K562 (cell line): ENCODE data around the gene OR2V1. TPM values are rescaled to one million over a fixed set of nuclear protein-coding genes. Genes with fewer than 3 reads are reported as not detected.

ENCODE experiments used
- BHLHE40 ChIP-seq: IDR thresholded peaks from 2 replicates; pipeline ENCODE4 v1.6.1; 2011; ENCODE audit warnings: low read length, improper control_type of control experiment
- DIDO1 ChIP-seq: fragments of 450-650 bp; IDR thresholded peaks from 2 replicates; pipeline ENCODE4 v1.6.1; 2016; ENCODE audit warnings: low read depth, missing biosample characterization, missing genetic modification characterization
- GTF2F1 ChIP-seq: IDR thresholded peaks from 2 replicates; pipeline ENCODE4 v1.6.1; 2011; ENCODE audit warnings: low read depth, low read length, improper control_type of control experiment
- HMG20A ChIP-seq: fragments of 450-650 bp; formaldehyde crosslinking; conservative IDR thresholded peaks from 2 replicates; pipeline ENCODE4 v1.4.0; 2020; ENCODE audit warnings: mild to moderate bottlenecking, mixed read lengths
- HOXB6 ChIP-seq: fragments of 250-450 bp; sonication (Bioruptor Pico); IDR thresholded peaks from 2 replicates; pipeline ENCODE4 v1.5.1; 2022; ENCODE audit warnings: mild to moderate bottlenecking, borderline replicate concordance
- NCOA2 ChIP-seq, 2 experiments: fragments of 450-650 bp; IDR thresholded peaks; 2 replicates each; pipeline ENCODE4 v1.6.1; 2018; ENCODE audit warnings: mild to moderate bottlenecking in 2 of 2, moderate library complexity in 1 of 2; ENCODE audit not compliant: partially characterized antibody in 2 of 2
- NELFE ChIP-seq: IDR thresholded peaks from 2 replicates; pipeline ENCODE4 v1.6.1; 2011; ENCODE audit warnings: mild to moderate bottlenecking; ENCODE audit not compliant: insufficient read depth, insufficient read length
- NFXL1 ChIP-seq: fragments of 450-650 bp; formaldehyde crosslinking; IDR thresholded peaks from 2 replicates; pipeline ENCODE4 v1.4.0; 2021; ENCODE audit warnings: mild to moderate bottlenecking
- PCBP1 ChIP-seq: fragments of 200-400 bp; formaldehyde crosslinking; IDR thresholded peaks from 2 replicates; pipeline ENCODE4 v1.6.1; 2018; ENCODE audit warnings: mild to moderate bottlenecking, low read depth, low read length; ENCODE audit not compliant: poor library complexity, severe bottlenecking
- SNRNP70 ChIP-seq: fragments of 200-400 bp; formaldehyde crosslinking; optimal IDR thresholded peaks from 2 replicates; pipeline ENCODE3; 2017; ENCODE audit warnings: low read depth, low read length
- STAT5A ChIP-seq: IDR thresholded peaks from 2 replicates; pipeline ENCODE4 v1.6.1; 2012; ENCODE audit warnings: low read length, inconsistent platforms, borderline replicate concordance
- TFE3 ChIP-seq: fragments of 450-650 bp; formaldehyde crosslinking; IDR thresholded peaks from 2 replicates; pipeline ENCODE4 v1.4.0; 2020; ENCODE audit warnings: mild to moderate bottlenecking, mixed read lengths
- ZBTB12 ChIP-seq: fragments of 250-450 bp; sonication (Bioruptor Pico); IDR thresholded peaks from 2 replicates; pipeline ENCODE4 v1.4.0; 2020
- ZBTB17 ChIP-seq: fragments of 450-650 bp; formaldehyde crosslinking; IDR thresholded peaks from 2 replicates; pipeline ENCODE4 v1.4.0; 2020; ENCODE audit warnings: mild to moderate bottlenecking
- ZNF280B ChIP-seq: fragments of 250-450 bp; sonication (Bioruptor Pico); IDR thresholded peaks from 2 replicates; pipeline ENCODE4 v1.5.1; 2021; ENCODE audit warnings: mild to moderate bottlenecking
- ZNF512 ChIP-seq: IDR thresholded peaks from 2 replicates; pipeline ENCODE4 v1.6.1; 2016; ENCODE audit warnings: missing genetic modification characterization, missing compliant biosample characterization
- ZNF561 ChIP-seq: fragments of 450-650 bp; formaldehyde crosslinking; conservative IDR thresholded peaks from 2 replicates; pipeline ENCODE4 v1.4.0; 2020; ENCODE audit warnings: mild to moderate bottlenecking, moderate library complexity
- ZNF668 ChIP-seq: fragments of 250-450 bp; sonication (Bioruptor Pico); IDR thresholded peaks from 2 replicates; pipeline ENCODE4 v1.8.0; 2022; ENCODE audit warnings: mild to moderate bottlenecking, inconsistent platforms
- polyA plus RNA-seq, 8 experiments: library from polyadenylated mRNA; depleted of rRNA in 4 of 8; stranded (reverse) in 5 of 8; unstranded in 3 of 8; fragments of >200 nt; fragmentation: Nextera tagmentation in 2 of 8; fragmentation: Illumina TruSeq in 1 of 8; extraction: Ambion mirVana in 2 of 8; extraction: Trizol in 1 of 8; gene quantifications; 2 replicates each; pipeline versions ENCODE4 v1.2.1 to v1.2.3, GENCODE V29; 2011 to 2014; ENCODE audit warnings: inconsistent platforms in 1 of 8, missing spikeins in 1 of 8
- total RNA-seq, 7 experiments: library from RNA; depleted of rRNA in 6 of 7; stranded (reverse); fragments of >200 nt in 6 of 7; fragmentation: Illumina TruSeq in 2 of 7; extraction: Trizol in 2 of 7; gene quantifications; 2 replicates each; pipeline versions ENCODE4 v1.2.1 to v1.2.3, GENCODE V29; 2011 to 2021; ENCODE audit warnings: low replicate concordance in 1 of 7
- TF ChIP-seq, protein P1 (sequence below): fragments of 450-650 bp; IDR thresholded peaks from 2 replicates; pipeline ENCODE4 v1.6.1; 2016; ENCODE audit warnings: low read depth, mild to moderate bottlenecking, moderate library complexity
- TF ChIP-seq, protein P2 (sequence below): fragments of 250-450 bp; sonication (Bioruptor Pico); IDR thresholded peaks from 2 replicates; pipeline ENCODE4 v1.5.0; 2021

OR2V1 gene
- total and polyA plus RNA-seq, 9 of the 15 experiments (the other 6 are each of a cell fraction or from before 2014, with no cell fraction given) = 0.04 to 0.28 (median 0.15) TPM; not detected in 5

DNA sequence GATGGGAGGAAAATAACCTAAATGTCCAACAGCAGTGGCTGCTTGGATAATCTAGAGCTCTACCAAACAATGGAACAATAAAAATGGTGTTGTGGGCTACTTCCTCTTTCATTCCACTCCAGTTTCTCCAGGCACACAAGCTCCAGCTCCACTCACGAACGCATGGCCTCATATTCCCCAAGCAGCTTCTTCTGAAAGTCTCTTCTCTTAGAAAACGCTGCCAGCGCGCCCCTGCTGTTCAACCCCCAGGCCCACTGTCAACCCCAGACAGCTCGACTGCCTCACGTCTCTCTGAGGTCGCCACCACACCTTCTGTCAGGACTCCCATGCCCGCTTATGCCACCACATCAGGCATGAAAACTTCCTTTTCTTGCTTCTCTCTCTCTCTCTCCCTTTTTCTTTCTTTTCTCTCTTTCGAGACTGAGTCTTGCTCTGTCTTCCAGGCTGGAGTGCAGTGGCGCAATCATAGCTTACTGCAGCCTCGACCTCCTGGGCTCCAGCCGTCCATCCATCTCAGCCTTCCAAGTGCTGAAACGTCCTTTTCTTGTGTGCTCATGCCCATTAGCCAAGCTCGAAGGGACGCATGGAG lies 32.6 kb upstream of the OR2V1 start (continued):
- TF ChIP-seq BHLHE40 = peak; percentile 33; the same call in 1 of the 2 replicates
- no peak for TF ChIP-seq ZNF280B
- no peak for TF ChIP-seq ZNF561 (CRISPR knock-in tag)
- no peak for TF ChIP-seq HMG20A (CRISPR knock-in tag)
- no peak for TF ChIP-seq SNRNP70
- TF ChIP-seq, protein P1, sequence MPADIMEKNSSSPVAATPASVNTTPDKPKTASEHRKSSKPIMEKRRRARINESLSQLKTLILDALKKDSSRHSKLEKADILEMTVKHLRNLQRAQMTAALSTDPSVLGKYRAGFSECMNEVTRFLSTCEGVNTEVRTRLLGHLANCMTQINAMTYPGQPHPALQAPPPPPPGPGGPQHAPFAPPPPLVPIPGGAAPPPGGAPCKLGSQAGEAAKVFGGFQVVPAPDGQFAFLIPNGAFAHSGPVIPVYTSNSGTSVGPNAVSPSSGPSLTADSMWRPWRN = peak; percentile 54; the same call in 1 of the 2 replicates
- TF ChIP-seq ZBTB17 (CRISPR knock-in tag) = peak; percentile 51; the same call in 1 of the 2 replicates
- TF ChIP-seq PCBP1 = no peak
- TF ChIP-seq STAT5A = no peak
- no peak for TF ChIP-seq NFXL1
- no peak for TF ChIP-seq GTF2F1
- no peak for TF ChIP-seq ZNF668 (CRISPR knock-in tag)
- no peak for TF ChIP-seq NCOA2 (IDR thresholded peaks at IDR 0.05; ENCODE audit: partially characterized antibody in 2 of 2)
- no peak for TF ChIP-seq NELFE
- no peak for TF ChIP-seq ZBTB12 (CRISPR knock-in tag)
- TF ChIP-seq TFE3 = no peak
- TF ChIP-seq ZNF512 (tag) = no peak
- peak; percentile 22; the same call in 1 of the 2 replicates for TF ChIP-seq DIDO1
- no peak for TF ChIP-seq HOXB6 (CRISPR knock-in tag)
- TF ChIP-seq, protein P2, sequence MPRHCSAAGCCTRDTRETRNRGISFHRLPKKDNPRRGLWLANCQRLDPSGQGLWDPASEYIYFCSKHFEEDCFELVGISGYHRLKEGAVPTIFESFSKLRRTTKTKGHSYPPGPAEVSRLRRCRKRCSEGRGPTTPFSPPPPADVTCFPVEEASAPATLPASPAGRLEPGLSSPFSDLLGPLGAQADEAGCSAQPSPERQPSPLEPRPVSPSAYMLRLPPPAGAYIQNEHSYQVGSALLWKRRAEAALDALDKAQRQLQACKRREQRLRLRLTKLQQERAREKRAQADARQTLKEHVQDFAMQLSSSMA = no peak
